LNCAP (cell line): Measurements from ENCODE around the gene NGRN.

Source experiments
- CTCF ChIP-seq: fragments of 450-650 bp; IDR thresholded peaks from 2 replicates; pipeline ENCODE4 v1.5.1; 2017; ENCODE audit warnings: mild to moderate bottlenecking

Gene NGRN

GRCh38 chr15:90264671-90265070 is 801 bp upstream of the NGRN start:
- no peak for TF ChIP-seq CTCF

GRCh38 chr15:90266061-90266431 is 574 bp downstream of the NGRN start:
- no peak for TF ChIP-seq CTCF

GRCh38 chr15:90266485-90266884 is 1.0 kb downstream of the NGRN start:
- no peak for TF ChIP-seq CTCF

GRCh38 chr15:90268415-90268814 is 2.9 kb downstream of the NGRN start:
- TF ChIP-seq CTCF, result no peak

- TF ChIP-seq CTCF, result no peak
Observed at GRCh38 chr15:90270502-90271150, 5.2 kb downstream of the NGRN start.

GRCh38 chr15:90271459-90272166 is 6.1 kb downstream of the NGRN start:
- TF ChIP-seq CTCF, result no peak

GRCh38 chr15:90286678-90287077 is 21.2 kb downstream of the NGRN start:
- TF ChIP-seq CTCF, result peak; percentile 47
